IMR-90 (cell line): Measurements from ENCODE around the gene MED12L. TPM values are rescaled to one million over a fixed set of nuclear protein-coding genes. Genes with fewer than 3 reads are reported as not detected.

Source experiments
- ATAC-seq: fragments of 200-7000 bp; cut with Tn5 transposase; 2 replicates; pipeline ENCODE4 v1.9.1; 2020; ENCODE audit warnings: low read depth, mild to moderate bottlenecking, moderate library complexity
- BruUV-seq: library from RNA; stranded (reverse); fragments of 400-500 nt; replicated peaks from 2 replicates; lab custom pipeline; 2021; lab: Mats Ljungman, UMichigan
- CTCF ChIA-PET: fragments of 300-600 bp; formaldehyde crosslinking; extraction: SDS; loops from one replicate; lab custom pipeline; 2021; ENCODE audit warnings: antibody characterized with exemption; lab: Yijun Ruan, JAX
- POLR2A ChIA-PET: fragments of 300-600 bp; sonication (Branson Sonifier 250); formaldehyde crosslinking; loops from one replicate; lab custom pipeline; 2022; ENCODE audit warnings: antibody characterized with exemption; ENCODE audit not compliant: unreplicated experiment; lab: Charles Lee
- DNase-seq: peaks from one replicate; pipeline ENCODE4 v3.0.0; 2013
- H2AFZ ChIP-seq: replicated peaks from 2 replicates; pipeline ENCODE3; 2013; ENCODE audit warnings: low read length, mild to moderate bottlenecking; ENCODE audit not compliant: poor library complexity
- H2AK5ac ChIP-seq: 2 replicates; pipeline ENCODE4 v1.6.1; 2013; ENCODE audit warnings: low read depth, low read length, inconsistent platforms
- H2AK9ac ChIP-seq: replicated peaks from 2 replicates; pipeline ENCODE3; 2013; ENCODE audit warnings: mild to moderate bottlenecking, low read depth, low read length, moderate library complexity; ENCODE audit not compliant: poor library complexity
- H2BK120ac ChIP-seq: 2 replicates; pipeline ENCODE4 v1.6.1; 2013; ENCODE audit warnings: low read depth, low read length, inconsistent platforms
- H2BK15ac ChIP-seq: 3 replicates; pipeline ENCODE4 v1.6.1; 2013; ENCODE audit warnings: low read depth, low read length, inconsistent platforms
- H2BK20ac ChIP-seq: 2 replicates; pipeline ENCODE4 v1.6.1; 2013; ENCODE audit warnings: low read depth, mild to moderate bottlenecking, inconsistent platforms, low read length, moderate library complexity
- H2BK5ac ChIP-seq: 2 replicates; pipeline ENCODE4 v1.6.1; 2013; ENCODE audit warnings: mild to moderate bottlenecking, low read depth, low read length, inconsistent platforms; ENCODE audit not compliant: poor library complexity, severe bottlenecking
- H3K14ac ChIP-seq: replicated peaks from 2 replicates; pipeline ENCODE4 v1.6.1; 2013; ENCODE audit warnings: low read depth, low read length, inconsistent platforms
- H3K18ac ChIP-seq: 2 replicates; pipeline ENCODE4 v1.6.1; 2013; ENCODE audit warnings: low read depth, low read length, control low read depth
- H3K23ac ChIP-seq: 2 replicates; pipeline ENCODE4 v1.6.1; 2013; ENCODE audit warnings: low read depth, low read length, inconsistent platforms
- H3K27ac ChIP-seq: 2 replicates; pipeline ENCODE4 v1.5.1; 2013; ENCODE audit warnings: mild to moderate bottlenecking, control low read depth, low read length; ENCODE audit not compliant: insufficient read depth
- H3K27me3 ChIP-seq: 2 replicates; pipeline ENCODE4 v1.6.1; 2013; ENCODE audit warnings: low read length; ENCODE audit not compliant: control insufficient read depth, insufficient read depth
- H3K36me3 ChIP-seq: 2 replicates; pipeline ENCODE4 v1.6.1; 2013; ENCODE audit warnings: low read length, mixed read lengths; ENCODE audit not compliant: control insufficient read depth, insufficient read depth
- H3K4ac ChIP-seq: 2 replicates; pipeline ENCODE4 v1.6.1; 2013; ENCODE audit warnings: low read depth, low read length, inconsistent platforms
- H3K4me1 ChIP-seq: 2 replicates; pipeline ENCODE4 v1.6.1; 2013; ENCODE audit warnings: low read length, mixed read lengths; ENCODE audit not compliant: control insufficient read depth, insufficient read depth
- H3K4me2 ChIP-seq: 2 replicates; pipeline ENCODE4 v1.6.1; 2013; ENCODE audit warnings: low read depth, mild to moderate bottlenecking, control low read depth, low read length, moderate library complexity
- H3K4me3 ChIP-seq: 2 replicates; pipeline ENCODE4 v1.5.1; 2013; ENCODE audit warnings: low read depth, mild to moderate bottlenecking, control low read depth, low read length, moderate library complexity; ENCODE audit not compliant: insufficient read depth
- H3K56ac ChIP-seq: 2 replicates; pipeline ENCODE4 v1.6.1; 2013; ENCODE audit warnings: low read length, inconsistent platforms; ENCODE audit not compliant: insufficient read depth; ENCODE audit errors: extremely low read depth
- H3K79me1 ChIP-seq, 2 experiments: 2 replicates each; pipeline ENCODE4 v1.6.1; 2013; ENCODE audit warnings: low read length in 2 of 2, inconsistent platforms in 1 of 2, low read depth in 1 of 2
- H3K9ac ChIP-seq: 2 replicates; pipeline ENCODE4 v1.6.1; 2013; ENCODE audit warnings: low read depth, low read length, control low read depth
- H3K9me1 ChIP-seq: 2 replicates; pipeline ENCODE4 v1.6.1; 2013; ENCODE audit warnings: low read length, inconsistent platforms; ENCODE audit not compliant: insufficient read depth
- H3K9me3 ChIP-seq: 2 replicates; pipeline ENCODE4 v1.6.1; 2013; ENCODE audit warnings: low read length; ENCODE audit not compliant: control insufficient read depth, insufficient read depth
- H4K20me1 ChIP-seq: 2 replicates; pipeline ENCODE4 v1.6.1; 2013; ENCODE audit warnings: low read length, inconsistent platforms; ENCODE audit not compliant: insufficient read depth
- H4K5ac ChIP-seq: 2 replicates; pipeline ENCODE4 v1.6.1; 2013; ENCODE audit warnings: mild to moderate bottlenecking, low read depth, low read length, control low read depth
- H4K8ac ChIP-seq, 2 experiments: 2 replicates each; pipeline ENCODE4 v1.6.1; 2013; ENCODE audit warnings: low read depth in 2 of 2, low read length in 2 of 2, control low read depth in 1 of 2, inconsistent platforms in 1 of 2
- H4K91ac ChIP-seq: 2 replicates; pipeline ENCODE4 v1.6.1; 2013; ENCODE audit warnings: low read depth, low read length, inconsistent platforms; ENCODE audit not compliant: insufficient read depth
- BHLHE40 ChIP-seq: fragments of 150-350 bp; IDR thresholded peaks from 2 replicates; pipeline ENCODE4 v1.6.1; 2016; ENCODE audit warnings: mild to moderate bottlenecking, low read depth, low read length
- CEBPB ChIP-seq: IDR thresholded peaks from 2 replicates; pipeline ENCODE4 v1.6.1; 2012; ENCODE audit warnings: low read depth, low read length, improper control_type of control experiment
- CHD1 ChIP-seq: IDR thresholded peaks from 2 replicates; pipeline ENCODE4 v1.6.1; 2012; ENCODE audit warnings: low read depth, low read length, improper control_type of control experiment
- CTCF ChIP-seq: conservative IDR thresholded peaks from 2 replicates; pipeline ENCODE4 v1.5.1; 2012; ENCODE audit warnings: mild to moderate bottlenecking, low read depth, low read length, improper control_type of control experiment
- MAFK ChIP-seq: IDR thresholded peaks from 2 replicates; pipeline ENCODE4 v1.6.1; 2012; ENCODE audit warnings: low read depth, low read length, improper control_type of control experiment
- NFE2L2 ChIP-seq: fragments of 150-350 bp; IDR thresholded peaks from 2 replicates; pipeline ENCODE4 v1.6.1; 2016; ENCODE audit warnings: low read depth, mild to moderate bottlenecking, low read length
- POLR2A ChIP-seq: IDR thresholded peaks from 2 replicates; pipeline ENCODE4 v1.6.1; 2012; ENCODE audit warnings: mild to moderate bottlenecking, low read depth, low read length
- RAD21 ChIP-seq: IDR thresholded peaks from 2 replicates; pipeline ENCODE4 v1.6.1; 2012; ENCODE audit warnings: low read length, improper control_type of control experiment
- RCOR1 ChIP-seq: IDR thresholded peaks from 2 replicates; pipeline ENCODE4 v1.6.1; 2012; ENCODE audit warnings: mild to moderate bottlenecking, low read length, improper control_type of control experiment; ENCODE audit not compliant: insufficient replicate concordance
- RFX5 ChIP-seq: IDR thresholded peaks from 2 replicates; pipeline ENCODE4 v1.8.0; 2012; ENCODE audit warnings: low read depth, mild to moderate bottlenecking, low read length, moderate library complexity
- SMC3 ChIP-seq: fragments of 150-350 bp; IDR thresholded peaks from 2 replicates; pipeline ENCODE4 v1.6.1; 2016; ENCODE audit warnings: low read depth, mild to moderate bottlenecking, antibody characterized with exemption, low read length, moderate library complexity
- USF2 ChIP-seq: fragments of 150-350 bp; IDR thresholded peaks from 2 replicates; pipeline ENCODE4 v1.6.1; 2017; ENCODE audit warnings: mild to moderate bottlenecking, antibody characterized with exemption, low read length, low read depth
- WGBS, 2 experiments: methylation state at CpG; one replicate each; pipeline versions ENCODE4 v1.1.5 to v1.1.7; 2013; ENCODE audit warnings: missing lambda C conversion rate in 2 of 2; ENCODE audit not compliant: insufficient read length in 1 of 2; ENCODE audit errors: extremely low coverage in 2 of 2; 5-methylcytosine and 5-hydroxymethylcytosine counted together
- dilution Hi-C: fragments of 300-500 bp; cut with HindIII; formaldehyde crosslinking; loops from one replicate; pipeline ENCODE4 v1.14.3; 2018; ENCODE audit warnings: low sequenced_read_pairs; ENCODE audit not compliant: unreplicated experiment
- in situ Hi-C: fragments of 300-500 bp; cut with MboI; formaldehyde crosslinking; loops from 3 replicates; pipeline ENCODE4 v1.14.3; 2019; ENCODE audit warnings: low sequenced_read_pairs, inconsistent platforms, mixed read lengths
- intact Hi-C: fragments of 100-400 bp; cut with micrococcal nuclease; formaldehyde crosslinking; loops from 2 replicates; pipeline ENCODE4 v1.10.0; 2022
- polyA plus RNA-seq, 3 experiments: library from polyadenylated mRNA; depleted of rRNA; stranded (reverse); fragments of >200 nt; gene quantifications; 2 replicates each; pipeline ENCODE4 v1.2.3, GENCODE V29; 2012; ENCODE audit warnings: low replicate concordance in 1 of 3
- total RNA-seq: library from RNA; depleted of rRNA; stranded (reverse); fragments of >200 nt; gene quantifications from 2 replicates; pipeline ENCODE4 v1.2.3, GENCODE V29; 2012
- TF ChIP-seq, protein P1 (sequence below): fragments of 150-350 bp; IDR thresholded peaks from 2 replicates; pipeline ENCODE4 v1.6.1; 2016; ENCODE audit warnings: low read depth, mild to moderate bottlenecking, low read length, moderate library complexity, borderline replicate concordance

The MED12L gene
- total and polyA plus RNA-seq, 2 of the 4 experiments (the other 2 are of a cell fraction): 0.05 to 0.18 TPM

DNA sequence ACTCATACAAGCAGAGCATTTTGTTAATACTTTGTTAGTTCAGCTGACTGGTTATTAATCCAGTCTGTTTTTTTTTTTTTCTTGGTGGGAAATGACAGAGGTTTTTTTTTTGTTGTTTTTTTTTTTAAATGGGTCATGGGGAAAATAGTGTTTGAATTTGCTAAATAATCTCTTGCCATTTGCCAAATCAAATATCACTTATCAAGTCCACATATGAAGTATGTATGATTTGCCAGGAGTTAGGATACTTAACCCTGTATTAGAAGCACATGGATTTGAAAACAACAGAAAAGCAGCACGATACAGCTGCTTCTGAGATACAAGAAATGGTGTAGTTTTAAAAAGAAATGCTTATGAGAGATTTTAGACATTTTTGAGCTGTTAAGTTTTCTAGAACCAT lies 171.3 kb downstream of the MED12L start:
- no peaks in the 10 kb centered on the region for H3K9me3 ChIP-seq
- H3K36me3 ChIP-seq: no peaks in the 10 kb centered on the region
- no peak overlapping the region for H2AK9ac ChIP-seq
- no peak overlapping the region for H3K4ac ChIP-seq
- no peak overlapping the region for H4K8ac ChIP-seq
- 60% methylated on average over 1 of the region's 1 CpG; no CpG with 5 or more reads in 1 of the 2 experiments for WGBS, 2 experiments
- no peak overlapping the region for H4K91ac ChIP-seq
- H2AFZ ChIP-seq: no peak overlapping the region
- H3K27me3 ChIP-seq: no peaks in the 10 kb centered on the region
- no peak overlapping the region for H2BK20ac ChIP-seq
- H3K23ac ChIP-seq: no peak overlapping the region
- no peak overlapping the region for H3K9ac ChIP-seq
- H2BK5ac ChIP-seq: no peak overlapping the region
- no peaks in the 10 kb centered on the region; the same call in 1 of the 2 replicates for H3K9me1 ChIP-seq
- no peak overlapping the region for H3K27ac ChIP-seq
- no peak overlapping the region for H3K14ac ChIP-seq
- H2BK120ac ChIP-seq: no peak overlapping the region
- dilution Hi-C loops: no loop called here
- in situ Hi-C loops: no loop called here
- ChIA-PET POLR2A (no interaction called here), CTCF (interaction anchor here (1.0 to 1.2 kb wide), 2 partner anchors 22 to 28 kb away, joined by 3 to 5 read pairs; no protein-coding TSS in a partner anchor)
- no peak overlapping the region for H3K18ac ChIP-seq
- TF ChIP-seq NFE2L2 (no peak), CEBPB (no peak), CHD1 (no peak), RFX5 (no peak), USF2 (no peak), RCOR1 (no peak), CTCF (no peak), SMC3 (no peak), MAFK (no peak), POLR2A (no peak), BHLHE40 (no peak), RAD21 (no peak)
- TF ChIP-seq, protein P1, sequence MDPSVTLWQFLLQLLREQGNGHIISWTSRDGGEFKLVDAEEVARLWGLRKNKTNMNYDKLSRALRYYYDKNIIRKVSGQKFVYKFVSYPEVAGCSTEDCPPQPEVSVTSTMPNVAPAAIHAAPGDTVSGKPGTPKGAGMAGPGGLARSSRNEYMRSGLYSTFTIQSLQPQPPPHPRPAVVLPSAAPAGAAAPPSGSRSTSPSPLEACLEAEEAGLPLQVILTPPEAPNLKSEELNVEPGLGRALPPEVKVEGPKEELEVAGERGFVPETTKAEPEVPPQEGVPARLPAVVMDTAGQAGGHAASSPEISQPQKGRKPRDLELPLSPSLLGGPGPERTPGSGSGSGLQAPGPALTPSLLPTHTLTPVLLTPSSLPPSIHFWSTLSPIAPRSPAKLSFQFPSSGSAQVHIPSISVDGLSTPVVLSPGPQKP: no peak
- no peak overlapping the region for H3K4me2 ChIP-seq
- DNase-seq: no peak
- H2AK5ac ChIP-seq: no peak overlapping the region
- no peak for ATAC-seq
- no peaks in the 10 kb centered on the region for H3K79me1 ChIP-seq
- H2BK15ac ChIP-seq: no peak overlapping the region
- intact Hi-C loops: no loop called here
- H3K4me1 ChIP-seq: peaks cover 5% of the 10 kb centered on the region
- no peak overlapping the region for H3K56ac ChIP-seq
- no TSS peak for BruUV-seq
- no peak overlapping the region for H3K4me3 ChIP-seq
- no peaks in the 10 kb centered on the region for H4K20me1 ChIP-seq
- H4K5ac ChIP-seq: no peak overlapping the region
